KMS-11 (cell line): Measurements from ENCODE around the gene SDHAF4.

Source experiments
- H2AFZ ChIP-seq: fragments of 200-600 bp; sonication (generic); 2 replicates; pipeline ENCODE4 v1.6.1; 2016; ENCODE audit warnings: antibody characterized with exemption, mixed run types, low read depth
- H3K27ac ChIP-seq: fragments of 200-600 bp; sonication (generic); 2 replicates; pipeline ENCODE4 v1.6.1; 2016; ENCODE audit warnings: mild to moderate bottlenecking, mixed run types
- H3K27me3 ChIP-seq: fragments of 200-600 bp; sonication (generic); 2 replicates; pipeline ENCODE4 v1.6.1; 2017; ENCODE audit warnings: mild to moderate bottlenecking, low read depth, mixed run types, moderate library complexity; ENCODE audit not compliant: insufficient read depth
- H3K36me3 ChIP-seq: fragments of 200-600 bp; sonication (generic); 2 replicates; pipeline ENCODE4 v1.6.1; 2017; ENCODE audit warnings: mild to moderate bottlenecking, mixed run types; ENCODE audit not compliant: insufficient read depth
- H3K4me1 ChIP-seq: fragments of 200-600 bp; sonication (generic); 2 replicates; pipeline ENCODE4 v1.6.1; 2016; ENCODE audit warnings: mild to moderate bottlenecking, low read depth, mixed run types; ENCODE audit not compliant: poor library complexity, severe bottlenecking
- H3K4me2 ChIP-seq: fragments of 200-600 bp; sonication (generic); 2 replicates; pipeline ENCODE4 v1.7.0; 2016; ENCODE audit warnings: mild to moderate bottlenecking, mixed run types
- H3K4me3 ChIP-seq: fragments of 200-600 bp; sonication (generic); IDR thresholded peaks from 2 replicates; pipeline ENCODE4 v1.6.1; 2017; ENCODE audit warnings: low read depth, low read length, mixed read lengths; ENCODE audit not compliant: insufficient read depth
- H3K79me2 ChIP-seq: fragments of 200-600 bp; sonication (generic); 2 replicates; pipeline ENCODE4 v1.6.1; 2016; ENCODE audit warnings: low read depth, mixed run types; ENCODE audit not compliant: insufficient read depth
- H3K9ac ChIP-seq: fragments of 200-600 bp; sonication (generic); 2 replicates; pipeline ENCODE4 v1.6.1; 2016; ENCODE audit warnings: mild to moderate bottlenecking, mixed run types
- H4K20me1 ChIP-seq: fragments of 200-600 bp; sonication (generic); 2 replicates; pipeline ENCODE4 v1.6.1; 2016; ENCODE audit warnings: mild to moderate bottlenecking, mixed run types; ENCODE audit not compliant: insufficient read depth
- CTCF ChIP-seq: fragments of 200-600 bp; sonication (generic); conservative IDR thresholded peaks from 2 replicates; pipeline ENCODE4 v1.6.1; 2017; ENCODE audit warnings: low read depth, mild to moderate bottlenecking, antibody characterized with exemption, low read length, moderate library complexity, mixed read lengths

SDHAF4 gene

DNA sequence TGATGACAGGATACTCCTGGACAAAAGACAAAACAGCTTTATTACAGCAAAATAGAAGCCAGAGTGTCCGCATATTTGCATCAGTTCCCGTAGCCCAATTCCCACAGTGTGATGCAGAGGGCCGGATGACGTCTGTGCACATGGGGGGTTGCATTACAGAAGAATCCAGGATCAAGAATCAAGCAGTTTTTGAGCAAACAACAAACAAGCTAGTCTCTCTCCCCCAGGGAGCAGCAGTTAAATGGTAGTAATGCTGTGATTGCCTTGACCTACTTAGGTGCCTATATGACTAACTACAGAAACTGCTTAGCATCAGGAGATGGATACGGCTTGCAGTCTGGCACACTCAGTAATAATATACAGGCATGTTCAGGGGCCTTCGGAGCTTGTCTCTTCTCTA is 3.2 kb upstream of the SDHAF4 start:
- Histone ChIP-seq H3K27ac (no peak overlapping the region), H4K20me1 (no peaks in the 10 kb centered on the region), H3K79me2 (no peaks in the 10 kb centered on the region), H3K4me2 (no peak overlapping the region), H3K4me3 (no peak overlapping the region), H3K4me1 (peaks cover 4% of the 10 kb centered on the region), H2AFZ (no peak overlapping the region), H3K9ac (no peak overlapping the region), H3K36me3 (no peaks in the 10 kb centered on the region), H3K27me3 (no peaks in the 10 kb centered on the region)
- no peak for TF ChIP-seq CTCF

GRCh38 chr6:70574643-70575042 is 7.9 kb downstream of the SDHAF4 start:
- H3K4me2 ChIP-seq: no peak overlapping the region
- no peak for TF ChIP-seq CTCF
- no peaks in the 10 kb centered on the region for H3K27me3 ChIP-seq
- no peak overlapping the region for H3K27ac ChIP-seq
- H3K4me3 ChIP-seq: no peak overlapping the region
- no peaks in the 10 kb centered on the region for H4K20me1 ChIP-seq
- H3K79me2 ChIP-seq: no peaks in the 10 kb centered on the region
- no peak overlapping the region for H3K9ac ChIP-seq
- no peaks in the 10 kb centered on the region for H3K36me3 ChIP-seq
- H3K4me1 ChIP-seq: no peaks in the 10 kb centered on the region
- no peak overlapping the region for H2AFZ ChIP-seq

DNA sequence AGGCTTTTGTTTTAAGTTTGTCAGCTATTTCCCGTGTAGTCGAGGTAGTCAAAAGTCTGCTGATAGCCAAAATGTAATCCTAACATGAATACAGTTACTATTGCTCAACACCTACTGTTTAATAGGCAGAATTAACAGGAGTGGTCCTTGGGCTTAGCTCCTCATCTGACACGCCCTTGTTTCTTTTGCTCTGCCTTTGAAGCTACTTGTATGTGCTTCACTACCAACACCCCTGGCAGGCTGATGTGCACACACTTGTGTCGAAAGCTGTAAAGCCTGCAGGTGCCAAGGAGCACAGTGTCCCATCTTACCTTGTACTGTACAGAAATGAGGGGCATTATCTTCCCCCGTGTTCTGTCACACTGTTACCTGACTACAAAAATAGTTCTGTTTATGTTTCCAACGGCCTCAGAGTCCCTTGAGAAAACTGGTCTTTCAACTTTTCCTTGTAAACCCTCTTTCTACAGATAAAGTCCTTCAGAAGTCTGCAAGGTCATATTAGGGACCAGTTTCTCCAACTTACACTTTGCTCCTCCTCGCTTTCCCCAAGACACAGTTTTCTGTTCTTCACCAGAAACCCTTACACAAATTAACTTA is 9.3 kb downstream of the SDHAF4 start:
- Histone ChIP-seq H2AFZ (no peak overlapping the region), H3K4me1 (no peaks in the 10 kb centered on the region), H3K79me2 (no peaks in the 10 kb centered on the region), H4K20me1 (no peaks in the 10 kb centered on the region), H3K4me2 (no peak overlapping the region), H3K9ac (no peak overlapping the region), H3K27ac (no peak overlapping the region), H3K27me3 (no peaks in the 10 kb centered on the region), H3K4me3 (no peak overlapping the region), H3K36me3 (no peaks in the 10 kb centered on the region)
- TF ChIP-seq CTCF: no peak

- H3K27ac ChIP-seq: no peak overlapping the region
- no peaks in the 10 kb centered on the region for H3K36me3 ChIP-seq
- no peak overlapping the region for H2AFZ ChIP-seq
- no peaks in the 10 kb centered on the region for H4K20me1 ChIP-seq
- no peak overlapping the region for H3K4me3 ChIP-seq
- H3K27me3 ChIP-seq: no peaks in the 10 kb centered on the region
- no peaks in the 10 kb centered on the region for H3K79me2 ChIP-seq
- no peak overlapping the region for H3K9ac ChIP-seq
- H3K4me1 ChIP-seq: peaks cover 14% of the 10 kb centered on the region
- TF ChIP-seq CTCF: no peak
- H3K4me2 ChIP-seq: peak overlapping the region; percentile 22; the same call in 1 of the 2 replicates
Measured at GRCh38 chr6:70586114-70586513, 19.4 kb downstream of the SDHAF4 start.
